H1 (cell line): ENCODE measurements around the gene MPPE1. TPM values are rescaled to one million over a fixed set of nuclear protein-coding genes. Genes with fewer than 3 reads are reported as not detected.

ENCODE experiments used
- BCL11A ChIP-seq, 2 experiments: IDR thresholded peaks; one replicate each; pipeline ENCODE4 v1.6.1; 2011; ENCODE audit warnings: low read depth in 2 of 2, low read length in 2 of 2, mild to moderate bottlenecking in 2 of 2
- CBX5 ChIP-seq: fragments of 300-800, 300-1000 bp; sonication (generic); IDR thresholded peaks from 2 replicates; pipeline ENCODE4 v1.7.1; 2016; ENCODE audit warnings: antibody characterized with exemption, low read length, low read depth
- EZH2 ChIP-seq: fragments of 200-600 bp; sonication (generic); IDR thresholded peaks from 2 replicates; pipeline ENCODE4 v1.7.1; 2012; ENCODE audit warnings: low read depth, mild to moderate bottlenecking, moderate library complexity, low read length, inconsistent platforms; ENCODE audit not compliant: severe bottlenecking
- GABPA ChIP-seq: IDR thresholded peaks from 2 replicates; pipeline ENCODE4 v1.6.1; 2011; ENCODE audit warnings: mild to moderate bottlenecking, low read length, moderate library complexity, borderline replicate concordance; ENCODE audit not compliant: insufficient read depth
- YY1 ChIP-seq: IDR thresholded peaks from 2 replicates; pipeline ENCODE4 v1.6.1; 2011; ENCODE audit warnings: low read depth, mild to moderate bottlenecking, low read length
- polyA plus RNA-seq, 7 experiments: library from polyadenylated mRNA; depleted of rRNA in 3 of 7; stranded (reverse) in 5 of 7; unstranded in 2 of 7; fragments of >200 nt in 5 of 7; fragments of 200-250 nt in 2 of 7; gene quantifications; 1 replicate in 5 of 7; 2 replicates in 1 of 7; 4 replicates in 1 of 7; pipeline versions ENCODE4 v1.2.1 to v1.2.3, GENCODE V29; 2011 to 2013; ENCODE audit warnings: missing spikeins in 2 of 7, mixed read lengths in 2 of 7
- total RNA-seq: library from RNA; stranded (reverse); fragmentation: NEBNext Ultra II Directional; extraction: Animal tissue kit (Norgen Biotek cat#: 25700); gene quantifications from 2 replicates; pipeline ENCODE4 v1.2.1, GENCODE V29; 2021
- TF ChIP-seq, protein P1 (sequence below): fragments of 300-600 bp; sonication (generic); IDR thresholded peaks from 2 replicates; pipeline ENCODE4 v1.7.1; 2012; ENCODE audit warnings: low read length, moderate library complexity, mild to moderate bottlenecking, inconsistent platforms; ENCODE audit not compliant: insufficient replicate concordance
- TF ChIP-seq, protein P2 (sequence below), 3 experiments: IDR thresholded peaks; 1 replicate in 2 of 3; 2 replicates in 1 of 3; pipeline versions ENCODE4 v1.5.1 to v1.6.1; 2011; ENCODE audit warnings: low read length in 3 of 3, mild to moderate bottlenecking in 3 of 3, inconsistent platforms in 2 of 3, low read depth in 1 of 3, moderate library complexity in 1 of 3; ENCODE audit not compliant: insufficient read depth in 1 of 3; ENCODE audit errors: control extremely low read depth in 1 of 3

The MPPE1 gene
- total and polyA plus RNA-seq, 2 of the 8 experiments (the other 6 are each of a cell fraction or from before 2014, with no cell fraction given) = 13.7 to 20.9 TPM

DNA sequence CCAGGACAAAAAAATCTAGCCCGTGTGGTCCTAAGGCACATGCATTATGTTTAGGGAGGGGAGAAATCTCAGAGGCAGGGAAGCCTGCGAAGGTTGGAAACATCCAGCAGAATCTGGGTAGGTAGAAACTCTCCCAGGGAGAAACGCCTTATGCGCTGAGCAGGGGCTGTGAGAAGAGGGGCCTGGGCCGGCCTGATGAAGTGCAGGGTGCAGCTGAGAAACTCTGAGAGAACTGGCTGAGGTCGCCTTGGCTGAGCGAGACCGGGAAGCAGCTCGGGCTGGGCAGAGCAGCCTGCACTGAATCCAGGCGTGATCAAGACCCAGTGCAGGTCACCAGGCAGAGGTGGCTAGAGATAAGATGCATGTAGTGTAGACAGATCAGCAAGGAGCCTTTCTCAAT, 41.8 kb downstream of the MPPE1 start (continued):
- TF ChIP-seq, protein P1, sequence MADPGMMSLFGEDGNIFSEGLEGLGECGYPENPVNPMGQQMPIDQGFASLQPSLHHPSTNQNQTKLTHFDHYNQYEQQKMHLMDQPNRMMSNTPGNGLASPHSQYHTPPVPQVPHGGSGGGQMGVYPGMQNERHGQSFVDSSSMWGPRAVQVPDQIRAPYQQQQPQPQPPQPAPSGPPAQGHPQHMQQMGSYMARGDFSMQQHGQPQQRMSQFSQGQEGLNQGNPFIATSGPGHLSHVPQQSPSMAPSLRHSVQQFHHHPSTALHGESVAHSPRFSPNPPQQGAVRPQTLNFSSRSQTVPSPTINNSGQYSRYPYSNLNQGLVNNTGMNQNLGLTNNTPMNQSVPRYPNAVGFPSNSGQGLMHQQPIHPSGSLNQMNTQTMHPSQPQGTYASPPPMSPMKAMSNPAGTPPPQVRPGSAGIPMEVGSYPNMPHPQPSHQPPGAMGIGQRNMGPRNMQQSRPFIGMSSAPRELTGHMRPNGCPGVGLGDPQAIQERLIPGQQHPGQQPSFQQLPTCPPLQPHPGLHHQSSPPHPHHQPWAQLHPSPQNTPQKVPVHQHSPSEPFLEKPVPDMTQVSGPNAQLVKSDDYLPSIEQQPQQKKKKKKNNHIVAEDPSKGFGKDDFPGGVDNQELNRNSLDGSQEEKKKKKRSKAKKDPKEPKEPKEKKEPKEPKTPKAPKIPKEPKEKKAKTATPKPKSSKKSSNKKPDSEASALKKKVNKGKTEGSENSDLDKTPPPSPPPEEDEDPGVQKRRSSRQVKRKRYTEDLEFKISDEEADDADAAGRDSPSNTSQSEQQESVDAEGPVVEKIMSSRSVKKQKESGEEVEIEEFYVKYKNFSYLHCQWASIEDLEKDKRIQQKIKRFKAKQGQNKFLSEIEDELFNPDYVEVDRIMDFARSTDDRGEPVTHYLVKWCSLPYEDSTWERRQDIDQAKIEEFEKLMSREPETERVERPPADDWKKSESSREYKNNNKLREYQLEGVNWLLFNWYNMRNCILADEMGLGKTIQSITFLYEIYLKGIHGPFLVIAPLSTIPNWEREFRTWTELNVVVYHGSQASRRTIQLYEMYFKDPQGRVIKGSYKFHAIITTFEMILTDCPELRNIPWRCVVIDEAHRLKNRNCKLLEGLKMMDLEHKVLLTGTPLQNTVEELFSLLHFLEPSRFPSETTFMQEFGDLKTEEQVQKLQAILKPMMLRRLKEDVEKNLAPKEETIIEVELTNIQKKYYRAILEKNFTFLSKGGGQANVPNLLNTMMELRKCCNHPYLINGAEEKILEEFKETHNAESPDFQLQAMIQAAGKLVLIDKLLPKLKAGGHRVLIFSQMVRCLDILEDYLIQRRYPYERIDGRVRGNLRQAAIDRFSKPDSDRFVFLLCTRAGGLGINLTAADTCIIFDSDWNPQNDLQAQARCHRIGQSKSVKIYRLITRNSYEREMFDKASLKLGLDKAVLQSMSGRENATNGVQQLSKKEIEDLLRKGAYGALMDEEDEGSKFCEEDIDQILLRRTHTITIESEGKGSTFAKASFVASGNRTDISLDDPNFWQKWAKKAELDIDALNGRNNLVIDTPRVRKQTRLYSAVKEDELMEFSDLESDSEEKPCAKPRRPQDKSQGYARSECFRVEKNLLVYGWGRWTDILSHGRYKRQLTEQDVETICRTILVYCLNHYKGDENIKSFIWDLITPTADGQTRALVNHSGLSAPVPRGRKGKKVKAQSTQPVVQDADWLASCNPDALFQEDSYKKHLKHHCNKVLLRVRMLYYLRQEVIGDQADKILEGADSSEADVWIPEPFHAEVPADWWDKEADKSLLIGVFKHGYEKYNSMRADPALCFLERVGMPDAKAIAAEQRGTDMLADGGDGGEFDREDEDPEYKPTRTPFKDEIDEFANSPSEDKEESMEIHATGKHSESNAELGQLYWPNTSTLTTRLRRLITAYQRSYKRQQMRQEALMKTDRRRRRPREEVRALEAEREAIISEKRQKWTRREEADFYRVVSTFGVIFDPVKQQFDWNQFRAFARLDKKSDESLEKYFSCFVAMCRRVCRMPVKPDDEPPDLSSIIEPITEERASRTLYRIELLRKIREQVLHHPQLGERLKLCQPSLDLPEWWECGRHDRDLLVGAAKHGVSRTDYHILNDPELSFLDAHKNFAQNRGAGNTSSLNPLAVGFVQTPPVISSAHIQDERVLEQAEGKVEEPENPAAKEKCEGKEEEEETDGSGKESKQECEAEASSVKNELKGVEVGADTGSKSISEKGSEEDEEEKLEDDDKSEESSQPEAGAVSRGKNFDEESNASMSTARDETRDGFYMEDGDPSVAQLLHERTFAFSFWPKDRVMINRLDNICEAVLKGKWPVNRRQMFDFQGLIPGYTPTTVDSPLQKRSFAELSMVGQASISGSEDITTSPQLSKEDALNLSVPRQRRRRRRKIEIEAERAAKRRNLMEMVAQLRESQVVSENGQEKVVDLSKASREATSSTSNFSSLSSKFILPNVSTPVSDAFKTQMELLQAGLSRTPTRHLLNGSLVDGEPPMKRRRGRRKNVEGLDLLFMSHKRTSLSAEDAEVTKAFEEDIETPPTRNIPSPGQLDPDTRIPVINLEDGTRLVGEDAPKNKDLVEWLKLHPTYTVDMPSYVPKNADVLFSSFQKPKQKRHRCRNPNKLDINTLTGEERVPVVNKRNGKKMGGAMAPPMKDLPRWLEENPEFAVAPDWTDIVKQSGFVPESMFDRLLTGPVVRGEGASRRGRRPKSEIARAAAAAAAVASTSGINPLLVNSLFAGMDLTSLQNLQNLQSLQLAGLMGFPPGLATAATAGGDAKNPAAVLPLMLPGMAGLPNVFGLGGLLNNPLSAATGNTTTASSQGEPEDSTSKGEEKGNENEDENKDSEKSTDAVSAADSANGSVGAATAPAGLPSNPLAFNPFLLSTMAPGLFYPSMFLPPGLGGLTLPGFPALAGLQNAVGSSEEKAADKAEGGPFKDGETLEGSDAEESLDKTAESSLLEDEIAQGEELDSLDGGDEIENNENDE = no peak
- TF ChIP-seq, protein P2, sequence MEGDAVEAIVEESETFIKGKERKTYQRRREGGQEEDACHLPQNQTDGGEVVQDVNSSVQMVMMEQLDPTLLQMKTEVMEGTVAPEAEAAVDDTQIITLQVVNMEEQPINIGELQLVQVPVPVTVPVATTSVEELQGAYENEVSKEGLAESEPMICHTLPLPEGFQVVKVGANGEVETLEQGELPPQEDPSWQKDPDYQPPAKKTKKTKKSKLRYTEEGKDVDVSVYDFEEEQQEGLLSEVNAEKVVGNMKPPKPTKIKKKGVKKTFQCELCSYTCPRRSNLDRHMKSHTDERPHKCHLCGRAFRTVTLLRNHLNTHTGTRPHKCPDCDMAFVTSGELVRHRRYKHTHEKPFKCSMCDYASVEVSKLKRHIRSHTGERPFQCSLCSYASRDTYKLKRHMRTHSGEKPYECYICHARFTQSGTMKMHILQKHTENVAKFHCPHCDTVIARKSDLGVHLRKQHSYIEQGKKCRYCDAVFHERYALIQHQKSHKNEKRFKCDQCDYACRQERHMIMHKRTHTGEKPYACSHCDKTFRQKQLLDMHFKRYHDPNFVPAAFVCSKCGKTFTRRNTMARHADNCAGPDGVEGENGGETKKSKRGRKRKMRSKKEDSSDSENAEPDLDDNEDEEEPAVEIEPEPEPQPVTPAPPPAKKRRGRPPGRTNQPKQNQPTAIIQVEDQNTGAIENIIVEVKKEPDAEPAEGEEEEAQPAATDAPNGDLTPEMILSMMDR (IDR thresholded peaks at IDR 0.05; ENCODE audit: control extremely low read depth in 1 of 3, insufficient read depth in 1 of 3, low read depth in 1 of 3, low read length in 3 of 3) = no peak
- TF ChIP-seq YY1 (no peak), GABPA (no peak), CBX5 (no peak), BCL11A (IDR thresholded peaks at IDR 0.05; ENCODE audit: low read depth in 2 of 2, low read length in 2 of 2) (no peak), EZH2 (no peak)
